ENCODE results near the gene IGFBP1. TPM values are rescaled to one million over a fixed set of nuclear protein-coding genes. Genes with fewer than 3 reads are reported as not detected.
"Not testable (repeated sequence)": the region's sequence is repeated elsewhere in the genome, so short reads cannot be mapped to it uniquely, and the experiment has no call there.

IGFBP1 gene
- total and polyA plus RNA-seq, 9 of the 15 experiments (the other 6 are each of a cell fraction or from before 2014, with no cell fraction given), result not detected

DNA sequence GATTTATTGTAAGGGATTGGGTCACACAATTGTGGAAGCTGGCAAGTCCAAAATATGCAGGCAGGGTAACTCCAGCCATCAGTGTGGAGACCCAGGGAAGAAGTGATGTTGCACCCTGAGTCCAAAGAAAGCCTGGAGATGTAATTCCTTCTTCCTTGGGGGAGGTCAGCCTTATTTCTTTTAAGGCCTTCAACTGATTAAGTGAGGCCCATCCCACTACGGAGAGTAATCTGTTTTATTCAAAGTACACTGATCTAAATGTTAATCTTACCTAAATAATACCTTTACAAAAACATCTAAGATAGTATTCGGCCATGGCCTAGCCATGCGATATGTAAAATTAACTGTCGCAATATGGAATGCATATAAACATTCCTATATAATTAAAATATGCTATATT, 31.4 kb upstream of the IGFBP1 start:
- H3K9ac ChIP-seq (ENCODE audit: insufficient read depth in 1 of 2, low read depth in 2 of 2, low read length in 2 of 2); DNase-seq (ENCODE audit: extremely low read depth in 1 of 4, low spot score in 3 of 4); H2AFZ ChIP-seq (ENCODE audit: low read depth, low read length); H3K4me1 ChIP-seq (replicated peaks in 1 of 2; ENCODE audit: control insufficient read depth in 2 of 2, insufficient read depth in 2 of 2, low read length in 2 of 2); FAIRE-seq; BruUV-seq (replicated peaks); H3K9me3 ChIP-seq (replicated peaks; ENCODE audit: control insufficient read depth, insufficient read depth, low read depth, low read length); H3K27me3 ChIP-seq (ENCODE audit: control insufficient read depth in 2 of 2, insufficient read depth in 2 of 2, low read length in 2 of 2); H3K27ac ChIP-seq (ENCODE audit: extremely low read depth, low read depth, low read length); CTCF ChIA-PET (ENCODE audit: low intra/inter-chr PET ratio); H4K20me1 ChIP-seq (replicated peaks; ENCODE audit: control insufficient read depth, insufficient read depth, low read length); H3K4me2 ChIP-seq (ENCODE audit: insufficient read depth, low read length); H3K9me1 ChIP-seq (ENCODE audit: control insufficient read depth, insufficient read depth, low read length); POLR2A ChIA-PET; H3K36me3 ChIP-seq (ENCODE audit: control insufficient read depth, insufficient read depth, low read length); ATAC-seq; H3K4me3 ChIP-seq; H3K79me2 ChIP-seq (ENCODE audit: control insufficient read depth, insufficient read depth, low read length): not testable (repeated sequence)
- in situ Hi-C loops (cut with MboI) (loop anchor here (25.0 kb wide), 1 partner anchor 695 kb away; the partner anchor contains the start of gene RAMP3), intact Hi-C loops (cut with micrococcal nuclease) (loop anchor here (10.0 kb wide), 1 partner anchor 452 kb away; no protein-coding TSS in a partner anchor)
- peak; percentile 83 for TF ChIP-seq ZNF134 (CRISPR knock-in tag; conservative IDR thresholded peaks at IDR 0.05)
- 3% methylated on average over 4 of the region's 4 CpGs for WGBS (ENCODE audit: insufficient coverage, low coverage, missing lambda C conversion rate)

DNA sequence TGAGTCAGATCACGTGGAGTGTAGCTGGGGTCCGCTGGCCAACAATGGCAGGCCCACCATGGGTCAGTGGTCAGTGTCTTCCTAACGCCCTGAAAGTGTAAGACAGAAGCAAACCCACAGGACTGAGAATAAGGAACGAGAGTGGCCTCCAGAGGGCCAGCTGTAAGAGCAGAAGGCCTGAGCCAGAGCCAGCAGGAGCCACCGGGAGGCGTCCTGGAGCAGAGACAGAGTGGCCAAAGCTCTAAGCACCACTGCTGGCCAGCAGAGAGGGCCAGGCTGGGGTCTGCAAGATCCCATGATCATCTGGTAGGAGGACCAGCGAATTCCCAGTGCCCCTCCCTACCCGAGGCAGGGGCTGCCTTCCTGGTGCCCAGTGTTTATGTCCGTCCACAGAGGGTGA, 24.6 kb upstream of the IGFBP1 start:
- ChIA-PET CTCF (ENCODE audit: low intra/inter-chr PET ratio) (no interaction called here), POLR2A (interaction anchor here (0.7 kb wide), 1 partner anchor 56 kb away, joined by 3 read pairs; no protein-coding TSS in a partner anchor)
- Histone ChIP-seq H3K9me3 (replicated peaks; ENCODE audit: control insufficient read depth, insufficient read depth, low read depth, low read length) (no peaks in the 10 kb centered on the region), H4K20me1 (replicated peaks; ENCODE audit: control insufficient read depth, insufficient read depth, low read length) (no peaks in the 10 kb centered on the region), H3K4me2 (ENCODE audit: insufficient read depth, low read length) (no peak overlapping the region), H3K4me3 (no peak overlapping the region), H3K9me1 (ENCODE audit: control insufficient read depth, insufficient read depth, low read length) (no peaks in the 10 kb centered on the region), H3K27ac (ENCODE audit: extremely low read depth, low read depth, low read length) (no peak overlapping the region), H3K4me1 (replicated peaks in 1 of 2; ENCODE audit: control insufficient read depth in 2 of 2, insufficient read depth in 2 of 2, low read length in 2 of 2) (no peaks in the 10 kb centered on the region), H2AFZ (ENCODE audit: low read depth, low read length) (no peak overlapping the region), H3K9ac (ENCODE audit: insufficient read depth in 1 of 2, low read depth in 2 of 2, low read length in 2 of 2) (no peak overlapping the region), H3K79me2 (ENCODE audit: control insufficient read depth, insufficient read depth, low read length) (no peaks in the 10 kb centered on the region), H3K36me3 (ENCODE audit: control insufficient read depth, insufficient read depth, low read length) (no peaks in the 10 kb centered on the region), H3K27me3 (ENCODE audit: control insufficient read depth in 2 of 2, insufficient read depth in 2 of 2, low read length in 2 of 2) (peaks cover 0 to 35% of the 10 kb centered on the region in 2 experiments; a peak in 2 of 5 replicates)
- ATAC-seq (peak; percentile 87), DNase-seq (ENCODE audit: extremely low read depth in 1 of 4, low spot score in 3 of 4) (peak in 2 of 4 experiments; percentile 14 to 22), FAIRE-seq (no peak)
- in situ Hi-C loops (cut with MboI) (loop anchor here (5.0 to 25.0 kb wide), 2 partner anchors 201 to 701 kb away; partner anchors contain the start of gene RAMP3), intact Hi-C loops (cut with micrococcal nuclease) (no loop called here)
- 0% methylated on average over 8 of the region's 9 CpGs for WGBS (ENCODE audit: insufficient coverage, low coverage, missing lambda C conversion rate)
- no TSS peak for BruUV-seq (replicated peaks)
- TF ChIP-seq PTTG1 (tag; IDR thresholded peaks at IDR 0.05; ENCODE audit: low read depth) (no peak), ZNF197 (CRISPR knock-in tag; IDR thresholded peaks at IDR 0.05; ENCODE audit: low read depth) (no peak), EZH2 (IDR thresholded peaks at IDR 0.05; ENCODE audit: borderline replicate concordance, low read depth, low read length) (no peak), CTBP1 (IDR thresholded peaks at IDR 0.05; ENCODE audit: borderline replicate concordance) (no peak), CHCHD3 (CRISPR knock-in tag; IDR thresholded peaks at IDR 0.05) (no peak), RAD21 (CRISPR knock-in tag; conservative IDR thresholded peaks at IDR 0.05 in 1 of 2, IDR thresholded peaks at IDR 0.05 in 1 of 2) (peak in 1 of 2 experiments; percentile 21; a peak in 1 of 4 replicates), ZNF174 (CRISPR knock-in tag; IDR thresholded peaks at IDR 0.05) (no peak), TARDBP (IDR thresholded peaks at IDR 0.05) (no peak), TGIF2 (CRISPR knock-in tag; IDR thresholded peaks at IDR 0.05) (no peak), MEIS2 (IDR thresholded peaks at IDR 0.05; ENCODE audit: partially characterized antibody) (no peak)
- TF ChIP-seq, protein P1, sequence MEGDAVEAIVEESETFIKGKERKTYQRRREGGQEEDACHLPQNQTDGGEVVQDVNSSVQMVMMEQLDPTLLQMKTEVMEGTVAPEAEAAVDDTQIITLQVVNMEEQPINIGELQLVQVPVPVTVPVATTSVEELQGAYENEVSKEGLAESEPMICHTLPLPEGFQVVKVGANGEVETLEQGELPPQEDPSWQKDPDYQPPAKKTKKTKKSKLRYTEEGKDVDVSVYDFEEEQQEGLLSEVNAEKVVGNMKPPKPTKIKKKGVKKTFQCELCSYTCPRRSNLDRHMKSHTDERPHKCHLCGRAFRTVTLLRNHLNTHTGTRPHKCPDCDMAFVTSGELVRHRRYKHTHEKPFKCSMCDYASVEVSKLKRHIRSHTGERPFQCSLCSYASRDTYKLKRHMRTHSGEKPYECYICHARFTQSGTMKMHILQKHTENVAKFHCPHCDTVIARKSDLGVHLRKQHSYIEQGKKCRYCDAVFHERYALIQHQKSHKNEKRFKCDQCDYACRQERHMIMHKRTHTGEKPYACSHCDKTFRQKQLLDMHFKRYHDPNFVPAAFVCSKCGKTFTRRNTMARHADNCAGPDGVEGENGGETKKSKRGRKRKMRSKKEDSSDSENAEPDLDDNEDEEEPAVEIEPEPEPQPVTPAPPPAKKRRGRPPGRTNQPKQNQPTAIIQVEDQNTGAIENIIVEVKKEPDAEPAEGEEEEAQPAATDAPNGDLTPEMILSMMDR (IDR thresholded peaks at IDR 0.05 in 2 of 3, conservative IDR thresholded peaks at IDR 0.05 in 1 of 3; ENCODE audit: insufficient read depth in 2 of 3, low read depth in 1 of 3, low read length in 3 of 3), result peak; percentile 53 to 96 (median 59)
- TF ChIP-seq, protein P2, sequence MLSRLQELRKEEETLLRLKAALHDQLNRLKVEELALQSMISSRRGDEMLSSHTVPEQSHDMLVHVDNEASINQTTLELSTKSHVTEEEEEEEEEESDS (CRISPR knock-in tag; IDR thresholded peaks at IDR 0.05), result no peak

Measured in K562 (cell line).